Endothelial cell (in vitro differentiated cells): ENCODE results near the gene CLMN. TPM values are rescaled to one million over a fixed set of nuclear protein-coding genes. Genes with fewer than 3 reads are reported as not detected.

Experiments used
- DNase-seq: peaks from one replicate; pipeline ENCODE4 v3.0.0; 2021; ENCODE audit warnings: low spot score
- H3K27ac Mint-ChIP-seq: one replicate; pipeline ENCODE4 v1.8.0; 2021; ENCODE audit warnings: mixed read lengths, inconsistent platforms; ENCODE audit not compliant: unreplicated experiment
- H3K27me3 Mint-ChIP-seq: one replicate; pipeline ENCODE4 v1.8.0; 2021; ENCODE audit warnings: mild to moderate bottlenecking, moderate library complexity, mixed read lengths, inconsistent platforms; ENCODE audit not compliant: unreplicated experiment
- H3K36me3 Mint-ChIP-seq: one replicate; pipeline ENCODE4 v1.8.0; 2021; ENCODE audit warnings: mild to moderate bottlenecking, low read depth, mixed read lengths, inconsistent platforms; ENCODE audit not compliant: unreplicated experiment
- H3K4me1 Mint-ChIP-seq: one replicate; pipeline ENCODE4 v1.8.0; 2021; ENCODE audit warnings: mild to moderate bottlenecking, mixed read lengths, inconsistent platforms; ENCODE audit not compliant: unreplicated experiment
- H3K4me3 Mint-ChIP-seq: one replicate; pipeline ENCODE4 v1.8.0; 2021; ENCODE audit warnings: mild to moderate bottlenecking, mixed read lengths, inconsistent platforms; ENCODE audit not compliant: unreplicated experiment
- H3K9me3 Mint-ChIP-seq: one replicate; pipeline ENCODE4 v1.8.0; 2021; ENCODE audit warnings: mixed read lengths, inconsistent platforms; ENCODE audit not compliant: unreplicated experiment
- total RNA-seq: library from RNA; stranded (reverse); fragmentation: NEBNext Ultra II Directional; extraction: Animal tissue kit (Norgen Biotek cat#: 25700); gene quantifications from one replicate; pipeline ENCODE4 v1.2.1, GENCODE V29; 2021; ENCODE audit not compliant: unreplicated experiment
- TF ChIP-seq, protein P1 (sequence below): fragments of 200-600 bp; sonication (generic); IDR thresholded peaks from one replicate; pipeline ENCODE4 v1.5.0; 2021; ENCODE audit warnings: antibody characterized with exemption; ENCODE audit not compliant: unreplicated experiment

Gene CLMN
- total RNA-seq, 1 donor from 2014 or later = 0.46 TPM

DNA sequence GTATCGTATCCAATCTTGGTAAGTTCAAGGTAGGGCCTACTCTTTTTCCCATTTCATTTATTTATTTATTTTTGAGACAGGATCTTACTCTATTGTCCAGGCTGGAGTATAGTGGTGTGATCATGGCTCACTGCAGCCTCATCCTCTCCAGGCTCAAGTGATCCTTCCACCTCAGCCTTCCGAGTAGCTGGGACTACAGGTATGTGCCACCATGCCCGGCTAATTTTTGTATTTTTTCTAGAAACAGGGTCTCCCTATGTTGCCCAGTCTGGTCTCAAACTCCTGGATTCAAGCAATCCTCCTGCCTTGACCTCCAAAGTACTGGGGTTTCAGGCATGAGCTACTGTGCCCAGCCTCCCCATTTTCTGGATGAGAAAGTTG lies 57.2 kb downstream of the CLMN start:
- no peak for DNase-seq
- Mint-ChIP-seq H3K4me3 (no peak overlapping the region), H3K27me3 (no peaks in the 10 kb centered on the region), H3K4me1 (peaks cover 12% of the 10 kb centered on the region), H3K9me3 (no peaks in the 10 kb centered on the region), H3K27ac (no peak overlapping the region), H3K36me3 (no peaks in the 10 kb centered on the region)
- TF ChIP-seq, protein P1, sequence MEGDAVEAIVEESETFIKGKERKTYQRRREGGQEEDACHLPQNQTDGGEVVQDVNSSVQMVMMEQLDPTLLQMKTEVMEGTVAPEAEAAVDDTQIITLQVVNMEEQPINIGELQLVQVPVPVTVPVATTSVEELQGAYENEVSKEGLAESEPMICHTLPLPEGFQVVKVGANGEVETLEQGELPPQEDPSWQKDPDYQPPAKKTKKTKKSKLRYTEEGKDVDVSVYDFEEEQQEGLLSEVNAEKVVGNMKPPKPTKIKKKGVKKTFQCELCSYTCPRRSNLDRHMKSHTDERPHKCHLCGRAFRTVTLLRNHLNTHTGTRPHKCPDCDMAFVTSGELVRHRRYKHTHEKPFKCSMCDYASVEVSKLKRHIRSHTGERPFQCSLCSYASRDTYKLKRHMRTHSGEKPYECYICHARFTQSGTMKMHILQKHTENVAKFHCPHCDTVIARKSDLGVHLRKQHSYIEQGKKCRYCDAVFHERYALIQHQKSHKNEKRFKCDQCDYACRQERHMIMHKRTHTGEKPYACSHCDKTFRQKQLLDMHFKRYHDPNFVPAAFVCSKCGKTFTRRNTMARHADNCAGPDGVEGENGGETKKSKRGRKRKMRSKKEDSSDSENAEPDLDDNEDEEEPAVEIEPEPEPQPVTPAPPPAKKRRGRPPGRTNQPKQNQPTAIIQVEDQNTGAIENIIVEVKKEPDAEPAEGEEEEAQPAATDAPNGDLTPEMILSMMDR = no peak

DNA sequence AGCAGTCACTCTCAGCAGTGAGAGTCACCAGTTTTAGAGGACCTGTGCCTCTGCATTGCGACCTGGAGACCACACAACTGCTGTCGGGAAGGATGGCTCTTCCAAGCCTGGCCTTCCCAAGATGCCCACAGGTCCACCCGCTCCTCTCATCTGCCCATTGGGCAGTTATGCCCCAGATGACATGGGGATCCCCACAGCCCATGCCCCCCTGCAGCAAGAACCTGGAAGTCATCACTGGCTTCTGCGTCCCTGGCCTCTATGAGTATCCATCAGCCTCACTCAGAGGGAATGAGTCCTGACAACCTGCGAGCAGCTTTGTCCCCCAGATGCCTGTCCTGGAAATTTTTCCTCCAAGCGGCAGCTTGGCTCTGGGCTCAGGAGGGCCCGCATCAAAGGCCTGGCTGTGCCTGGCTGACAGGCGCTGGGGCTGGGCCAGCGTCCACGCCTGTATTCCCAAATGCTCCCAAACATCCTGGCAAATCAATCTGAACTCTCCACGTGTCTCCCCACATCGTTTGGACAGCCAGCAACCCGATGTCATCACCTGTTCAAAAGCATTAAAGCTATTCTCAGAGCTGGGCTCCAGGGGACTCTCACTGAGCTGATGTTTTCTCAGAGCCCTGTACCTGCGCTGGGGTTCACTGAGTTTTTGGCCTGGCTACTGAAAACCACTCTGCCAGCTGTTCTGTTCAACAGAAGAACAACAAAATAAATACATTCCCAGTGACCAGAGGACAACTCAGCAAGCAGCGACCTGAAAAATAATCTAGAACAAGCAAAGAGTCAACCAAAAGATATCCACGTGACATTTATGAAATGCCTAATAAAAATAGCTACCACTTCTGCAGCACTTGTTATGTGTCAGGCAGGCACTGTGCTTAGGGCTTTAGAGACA lies 57.8 kb downstream of the CLMN start:
- no peak overlapping the region for H3K27ac Mint-ChIP-seq
- no peak overlapping the region for H3K4me3 Mint-ChIP-seq

DNA sequence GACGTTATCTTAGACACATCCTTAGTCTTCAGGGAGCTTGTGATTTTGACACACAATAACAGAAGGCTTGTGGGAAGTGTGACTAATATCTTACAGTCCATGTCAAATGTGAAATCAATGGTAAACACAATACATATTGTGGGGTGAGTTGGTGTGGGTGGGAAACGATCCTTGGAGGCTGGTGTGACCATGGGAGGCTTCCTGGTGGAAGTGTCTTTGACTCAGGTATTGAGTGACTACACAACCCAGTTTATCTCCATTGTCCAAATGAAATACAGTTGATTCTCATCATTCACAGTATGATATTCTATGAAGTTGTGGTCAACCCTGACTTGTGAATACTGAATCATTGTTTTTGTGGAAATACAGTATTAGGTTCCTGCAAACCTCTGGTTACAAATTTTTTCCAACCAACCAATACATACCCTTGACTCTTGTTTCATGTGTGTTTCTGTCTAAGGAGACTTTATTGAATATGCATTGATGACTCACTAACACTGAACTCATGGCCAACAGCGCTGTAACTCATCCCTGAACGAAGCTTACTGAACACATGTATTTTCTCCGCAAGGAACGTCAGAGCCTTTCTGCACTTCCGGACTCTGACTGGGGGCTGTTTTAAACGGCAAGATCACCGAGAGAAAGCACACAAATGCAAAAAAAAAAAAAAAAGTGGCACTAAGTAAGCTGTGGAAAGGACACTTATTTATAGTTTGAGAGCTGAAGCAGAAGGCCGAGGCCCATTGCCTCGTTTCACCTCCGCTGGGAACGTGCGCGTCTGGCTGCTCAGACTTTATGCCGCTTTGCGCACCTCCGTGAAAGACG lies 59.0 kb downstream of the CLMN start:
- TF ChIP-seq, protein P1 = no peak
- H3K4me1 Mint-ChIP-seq = peaks cover 15% of the 10 kb centered on the region
- DNase-seq = no peak
- H3K27me3 Mint-ChIP-seq = no peaks in the 10 kb centered on the region
- H3K9me3 Mint-ChIP-seq = no peaks in the 10 kb centered on the region
- no peaks in the 10 kb centered on the region for H3K36me3 Mint-ChIP-seq
- H3K27ac Mint-ChIP-seq = no peak overlapping the region
- no peak overlapping the region for H3K4me3 Mint-ChIP-seq

More for the DNA sequence above, 57.8 kb downstream of the CLMN start:
- Mint-ChIP-seq H3K9me3 (no peaks in the 10 kb centered on the region), H3K4me1 (peaks cover 12% of the 10 kb centered on the region), H3K27me3 (no peaks in the 10 kb centered on the region), H3K36me3 (no peaks in the 10 kb centered on the region)
- TF ChIP-seq, protein P1 = no peak
- DNase-seq = no peak

DNA sequence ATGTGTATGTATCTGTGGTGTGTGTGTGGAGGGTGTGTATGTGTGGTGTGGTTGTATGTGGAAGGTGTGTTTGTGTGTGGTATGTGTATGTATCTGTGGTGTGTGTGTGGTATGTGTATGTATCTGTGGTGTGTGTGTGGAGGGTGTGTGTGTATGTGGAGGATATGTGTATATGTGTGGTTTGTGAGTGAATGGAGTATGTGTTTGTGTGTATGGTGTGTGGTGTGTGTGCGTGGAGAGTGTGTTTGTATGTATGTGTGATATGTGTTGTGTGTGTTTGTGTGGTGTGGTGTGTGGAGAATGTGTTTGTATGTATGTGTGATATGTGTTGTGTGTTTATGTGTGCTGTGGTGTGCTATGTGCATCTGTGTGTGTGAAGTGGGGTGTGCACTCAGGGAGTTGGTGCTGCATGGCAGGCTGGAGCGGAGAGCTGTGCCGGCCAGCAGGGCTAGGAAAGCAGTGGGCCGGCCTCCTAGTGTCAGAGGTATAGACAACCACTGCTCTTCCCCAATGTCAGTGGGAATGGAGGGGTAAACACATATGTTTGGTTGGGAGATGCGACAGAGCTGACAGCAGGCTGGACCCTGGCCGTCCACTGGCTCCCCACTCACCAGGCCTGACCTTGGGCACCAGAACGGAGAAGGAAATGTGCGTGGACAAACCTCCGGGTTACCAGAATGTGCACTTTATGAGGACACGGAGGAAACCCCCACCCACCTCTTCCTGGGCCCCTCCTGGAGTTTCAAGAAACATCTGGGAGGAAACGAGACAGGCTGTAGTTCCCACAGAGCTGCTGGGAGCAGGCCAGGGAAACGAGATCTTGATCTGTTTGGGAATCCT lies 60.7 kb downstream of the CLMN start:
- Mint-ChIP-seq H3K27me3 (peaks cover 1% of the 10 kb centered on the region), H3K4me1 (peaks cover 17% of the 10 kb centered on the region), H3K4me3 (no peak overlapping the region), H3K36me3 (no peaks in the 10 kb centered on the region), H3K27ac (no peak overlapping the region), H3K9me3 (no peaks in the 10 kb centered on the region)
- TF ChIP-seq, protein P1 = no peak
- peak; percentile 20 for DNase-seq
